ENCODE data around the gene IFNK. TPM values are rescaled to one million over a fixed set of nuclear protein-coding genes. Genes with fewer than 3 reads are reported as not detected.

Gene IFNK
- total RNA-seq, 2 donors from 2014 or later = not detected

DNA sequence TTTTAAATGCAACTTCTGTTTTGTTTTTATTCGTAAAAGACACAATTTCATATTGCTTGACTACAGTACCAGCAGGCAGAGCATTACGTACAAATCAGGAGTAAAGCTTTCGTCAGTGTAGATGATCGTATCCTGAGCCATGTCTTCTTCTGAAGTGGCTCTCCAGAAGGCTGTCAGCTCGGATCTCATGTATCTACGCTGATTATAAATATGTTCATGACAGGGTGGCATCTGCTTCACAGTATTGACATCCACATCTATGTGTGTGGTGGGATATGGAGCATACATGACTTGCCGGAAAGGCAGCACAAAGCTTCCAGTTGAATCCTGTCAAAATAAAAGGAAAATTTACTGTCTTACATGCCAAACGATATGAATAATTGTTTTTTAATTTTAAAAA lies 32.4 kb downstream of the IFNK start:
- TF ChIP-seq, protein P1, sequence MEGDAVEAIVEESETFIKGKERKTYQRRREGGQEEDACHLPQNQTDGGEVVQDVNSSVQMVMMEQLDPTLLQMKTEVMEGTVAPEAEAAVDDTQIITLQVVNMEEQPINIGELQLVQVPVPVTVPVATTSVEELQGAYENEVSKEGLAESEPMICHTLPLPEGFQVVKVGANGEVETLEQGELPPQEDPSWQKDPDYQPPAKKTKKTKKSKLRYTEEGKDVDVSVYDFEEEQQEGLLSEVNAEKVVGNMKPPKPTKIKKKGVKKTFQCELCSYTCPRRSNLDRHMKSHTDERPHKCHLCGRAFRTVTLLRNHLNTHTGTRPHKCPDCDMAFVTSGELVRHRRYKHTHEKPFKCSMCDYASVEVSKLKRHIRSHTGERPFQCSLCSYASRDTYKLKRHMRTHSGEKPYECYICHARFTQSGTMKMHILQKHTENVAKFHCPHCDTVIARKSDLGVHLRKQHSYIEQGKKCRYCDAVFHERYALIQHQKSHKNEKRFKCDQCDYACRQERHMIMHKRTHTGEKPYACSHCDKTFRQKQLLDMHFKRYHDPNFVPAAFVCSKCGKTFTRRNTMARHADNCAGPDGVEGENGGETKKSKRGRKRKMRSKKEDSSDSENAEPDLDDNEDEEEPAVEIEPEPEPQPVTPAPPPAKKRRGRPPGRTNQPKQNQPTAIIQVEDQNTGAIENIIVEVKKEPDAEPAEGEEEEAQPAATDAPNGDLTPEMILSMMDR (IDR thresholded peaks at IDR 0.05) = no peak
- H3K4me1 ChIP-seq (ENCODE audit: control insufficient read depth in 1 of 2, low read depth in 2 of 2) = no peaks in the 10 kb centered on the region

DNA sequence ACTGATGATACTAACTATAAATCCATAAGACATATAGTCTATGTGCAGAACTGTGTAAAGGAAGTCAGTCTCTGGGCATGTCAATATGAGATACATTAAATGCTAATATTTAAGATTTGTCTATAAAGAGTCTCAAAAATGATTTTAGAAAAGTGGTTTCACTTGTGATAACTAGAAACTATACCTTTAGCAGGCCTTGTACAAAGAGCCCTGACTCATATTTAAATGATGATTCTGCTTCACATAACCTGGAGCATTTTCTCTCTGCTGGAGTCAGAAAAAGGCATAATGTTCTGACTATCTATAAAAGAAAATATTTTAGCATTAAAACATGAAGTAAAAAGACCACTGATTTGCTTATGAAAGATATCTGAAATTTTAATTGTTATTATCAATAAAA lies 34.2 kb downstream of the IFNK start:
- Histone ChIP-seq H3K27me3 (replicated peaks; ENCODE audit: insufficient read depth) (no peaks in the 10 kb centered on the region), H3K4me3 (no peak overlapping the region), H3K36me3 (peaks cover 24% of the 10 kb centered on the region), H3K4me1 (ENCODE audit: control insufficient read depth in 1 of 2, low read depth in 2 of 2) (no peaks in the 10 kb centered on the region), H3K9me3 (no peaks in the 10 kb centered on the region), H3K27ac (no peak overlapping the region)
- DNase-seq (ENCODE audit: low spot score) (no peak), ATAC-seq (ENCODE audit: insufficient number of reproducible peaks, low FRiP score, low read depth) (no peak)
- TF ChIP-seq, protein P1 (IDR thresholded peaks at IDR 0.05) = no peak

More for the DNA sequence above, 32.4 kb downstream of the IFNK start:
- ATAC-seq (ENCODE audit: insufficient number of reproducible peaks, low FRiP score, low read depth) (no peak), DNase-seq (ENCODE audit: low spot score) (no peak)
- H3K4me3 ChIP-seq = no peak overlapping the region
- H3K36me3 ChIP-seq = peaks cover 24% of the 10 kb centered on the region
- H3K27me3 ChIP-seq (replicated peaks; ENCODE audit: insufficient read depth) = no peaks in the 10 kb centered on the region
- no peak overlapping the region for H3K27ac ChIP-seq
- no peaks in the 10 kb centered on the region for H3K9me3 ChIP-seq

GRCh38 chr9:27560457-27560856 lies 36.4 kb downstream of the IFNK start:
- H3K4me3 ChIP-seq = no peak overlapping the region
- peaks cover 21% of the 10 kb centered on the region for H3K36me3 ChIP-seq
- no peaks in the 10 kb centered on the region for H3K4me1 ChIP-seq (ENCODE audit: control insufficient read depth in 1 of 2, low read depth in 2 of 2)
- DNase-seq (ENCODE audit: low spot score) = no peak
- H3K27me3 ChIP-seq (replicated peaks; ENCODE audit: insufficient read depth) = no peaks in the 10 kb centered on the region
- no peaks in the 10 kb centered on the region for H3K9me3 ChIP-seq
- H3K27ac ChIP-seq = no peak overlapping the region
- TF ChIP-seq, protein P1 (IDR thresholded peaks at IDR 0.05) = no peak
- ATAC-seq (ENCODE audit: insufficient number of reproducible peaks, low FRiP score, low read depth) = no peak

GRCh38 chr9:27561685-27562084 lies 37.6 kb downstream of the IFNK start:
- H3K36me3 ChIP-seq = peaks cover 20% of the 10 kb centered on the region
- no peak overlapping the region for H3K4me3 ChIP-seq
- H3K27ac ChIP-seq = no peak overlapping the region
- no peaks in the 10 kb centered on the region for H3K27me3 ChIP-seq (replicated peaks; ENCODE audit: insufficient read depth)
- no peak for ATAC-seq (ENCODE audit: insufficient number of reproducible peaks, low FRiP score, low read depth)
- no peaks in the 10 kb centered on the region for H3K9me3 ChIP-seq
- no peak for DNase-seq (ENCODE audit: low spot score)
- TF ChIP-seq, protein P1 (IDR thresholded peaks at IDR 0.05) = no peak
- H3K4me1 ChIP-seq (ENCODE audit: control insufficient read depth in 1 of 2, low read depth in 2 of 2) = no peaks in the 10 kb centered on the region

DNA sequence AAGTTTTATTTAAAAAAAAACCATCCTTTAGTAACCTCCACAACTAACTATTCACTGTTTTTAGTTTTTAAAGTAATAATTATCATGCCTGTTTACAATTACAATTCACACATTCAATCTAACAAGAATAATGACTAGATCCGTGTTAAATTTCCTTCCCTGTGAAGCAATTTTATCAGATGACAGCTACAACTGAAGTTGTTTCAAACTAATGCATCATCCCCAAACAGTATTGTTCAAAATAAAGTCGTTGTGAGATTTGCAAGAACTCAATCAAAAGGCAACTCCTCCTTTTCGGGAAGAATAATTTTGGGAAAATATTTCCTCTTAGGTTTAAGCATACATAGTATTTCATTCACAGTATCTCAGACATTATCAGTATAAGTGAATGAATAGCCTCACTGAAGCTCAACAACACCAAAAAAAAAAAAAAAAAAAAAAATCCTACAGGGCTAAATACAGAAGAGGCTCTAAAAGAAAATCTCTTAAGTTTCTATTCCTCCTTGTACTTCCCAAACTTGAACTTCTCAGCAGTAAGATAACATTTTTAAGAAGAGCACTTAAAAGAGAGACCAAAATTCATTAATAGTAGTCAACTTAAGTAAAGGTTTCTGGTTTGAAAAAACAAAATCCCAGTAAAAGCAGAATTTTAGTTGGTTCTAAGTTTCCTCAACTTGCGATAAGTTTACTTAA lies 39.8 kb downstream of the IFNK start:
- TF ChIP-seq, protein P1 (IDR thresholded peaks at IDR 0.05) = no peak
- peak overlapping the region in 1 of 2 donors; percentile 19 for H3K27ac ChIP-seq

More for the DNA sequence above, 39.8 kb downstream of the IFNK start:
- Histone ChIP-seq H3K27me3 (replicated peaks; ENCODE audit: insufficient read depth) (no peaks in the 10 kb centered on the region), H3K4me3 (no peak overlapping the region), H3K36me3 (peaks cover 11% of the 10 kb centered on the region), H3K4me1 (ENCODE audit: control insufficient read depth in 1 of 2, low read depth in 2 of 2) (no peaks in the 10 kb centered on the region), H3K9me3 (no peaks in the 10 kb centered on the region)
- DNase-seq (ENCODE audit: low spot score) = no peak
- no peak for ATAC-seq (ENCODE audit: insufficient number of reproducible peaks, low FRiP score, low read depth)
